SK-N-SH treated with all-trans-retinoic acid at 6 μM for 48 hours (cell line): ENCODE data around the gene ASTN2.

Source experiments
- ATAC-seq: fragments of 200-7000 bp; cut with Tn5 transposase; 3 replicates; pipeline ENCODE4 v1.9.1; 2020; ENCODE audit warnings: mild to moderate bottlenecking, moderate library complexity
- ARNTL ChIP-seq: fragments of 450-650 bp; formaldehyde crosslinking; IDR thresholded peaks from 2 replicates; pipeline ENCODE4 v1.5.0; 2020; ENCODE audit warnings: low read depth, mild to moderate bottlenecking, moderate library complexity, borderline replicate concordance
- CREB5 ChIP-seq: fragments of 250-450 bp; sonication (Bioruptor Pico); IDR thresholded peaks from 2 replicates; pipeline ENCODE4 v1.5.1; 2020; ENCODE audit warnings: low read depth, mild to moderate bottlenecking, moderate library complexity
- CSDC2 ChIP-seq: fragments of 250-450 bp; sonication (Bioruptor Pico); IDR thresholded peaks from 2 replicates; pipeline ENCODE4 v1.5.0; 2020; ENCODE audit warnings: mild to moderate bottlenecking, moderate library complexity
- ESRRG ChIP-seq: fragments of 250-450 bp; sonication (Bioruptor Pico); IDR thresholded peaks from 2 replicates; pipeline ENCODE4 v1.6.1; 2021; ENCODE audit warnings: mild to moderate bottlenecking
- GLIS3 ChIP-seq: fragments of 250-450 bp; sonication (Bioruptor Pico); IDR thresholded peaks from 2 replicates; pipeline ENCODE4 v1.5.0; 2020; ENCODE audit warnings: mild to moderate bottlenecking, moderate library complexity
- ISL1 ChIP-seq: fragments of 250-450 bp; sonication (Bioruptor Pico); IDR thresholded peaks from 2 replicates; pipeline ENCODE4 v2.1.2; 2022; ENCODE audit warnings: mild to moderate bottlenecking, moderate library complexity
- OSR1 ChIP-seq: fragments of 250-450 bp; sonication (Bioruptor Pico); IDR thresholded peaks from 2 replicates; pipeline ENCODE4 v1.8.0; 2022; ENCODE audit warnings: moderate library complexity, mild to moderate bottlenecking, inconsistent platforms
- POU6F1 ChIP-seq: fragments of 250-450 bp; sonication (Bioruptor Pico); IDR thresholded peaks from 2 replicates; pipeline ENCODE4 v1.8.0; 2021; ENCODE audit warnings: low read depth, mild to moderate bottlenecking, moderate library complexity, borderline replicate concordance
- PPARA ChIP-seq: fragments of 250-450 bp; sonication (Bioruptor Pico); IDR thresholded peaks from 2 replicates; pipeline ENCODE4 v1.5.0; 2020; ENCODE audit warnings: mild to moderate bottlenecking, borderline replicate concordance
- SNAI2 ChIP-seq: fragments of 250-450 bp; sonication (Bioruptor Pico); IDR thresholded peaks from 2 replicates; pipeline ENCODE4 v1.5.0; 2020; ENCODE audit warnings: mild to moderate bottlenecking, moderate library complexity
- TCF4 ChIP-seq: fragments of 250-450 bp; sonication (Bioruptor Pico); IDR thresholded peaks from 2 replicates; pipeline ENCODE4 v1.8.0; 2021; ENCODE audit warnings: mild to moderate bottlenecking, moderate library complexity, borderline replicate concordance
- TOX ChIP-seq: fragments of 250-450 bp; sonication (Bioruptor Pico); IDR thresholded peaks from 2 replicates; pipeline ENCODE4 v1.8.0; 2021; ENCODE audit warnings: mild to moderate bottlenecking, moderate library complexity, borderline replicate concordance
- ZC3H10 ChIP-seq: fragments of 250-450 bp; sonication (Bioruptor Pico); IDR thresholded peaks from 2 replicates; pipeline ENCODE4 v1.5.1; 2021; ENCODE audit warnings: mild to moderate bottlenecking, moderate library complexity
- ZFP3 ChIP-seq: fragments of 250-450 bp; sonication (Bioruptor Pico); IDR thresholded peaks from 2 replicates; pipeline ENCODE4 v1.5.0; 2020; ENCODE audit warnings: mild to moderate bottlenecking, moderate library complexity
- ZFP30 ChIP-seq: fragments of 450-650 bp; formaldehyde crosslinking; IDR thresholded peaks from 2 replicates; pipeline ENCODE4 v1.5.0; 2022; ENCODE audit warnings: mild to moderate bottlenecking, moderate library complexity
- ZNF70 ChIP-seq: fragments of 450-650 bp; formaldehyde crosslinking; IDR thresholded peaks from 2 replicates; pipeline ENCODE4 v1.5.0; 2020; ENCODE audit warnings: mild to moderate bottlenecking, moderate library complexity
- ZNF8 ChIP-seq: fragments of 450-650 bp; formaldehyde crosslinking; IDR thresholded peaks from 2 replicates; pipeline ENCODE4 v1.5.0; 2020; ENCODE audit warnings: mild to moderate bottlenecking, moderate library complexity
- TF ChIP-seq, protein P1 (sequence below): fragments of 250-450 bp; sonication (Bioruptor Pico); IDR thresholded peaks from 2 replicates; pipeline ENCODE4 v1.5.0; 2020; ENCODE audit warnings: mild to moderate bottlenecking, moderate library complexity
- TF ChIP-seq, protein P2 (sequence below): fragments of 250-450 bp; sonication (Bioruptor Pico); IDR thresholded peaks from 2 replicates; pipeline ENCODE4 v1.8.0; 2020; ENCODE audit warnings: mild to moderate bottlenecking, moderate library complexity, borderline replicate concordance
- TF ChIP-seq, protein P3 (sequence below): fragments of 250-450 bp; sonication (Bioruptor Pico); IDR thresholded peaks from 2 replicates; pipeline ENCODE4 v1.5.1; 2021; ENCODE audit warnings: mild to moderate bottlenecking, moderate library complexity

ASTN2 gene

DNA sequence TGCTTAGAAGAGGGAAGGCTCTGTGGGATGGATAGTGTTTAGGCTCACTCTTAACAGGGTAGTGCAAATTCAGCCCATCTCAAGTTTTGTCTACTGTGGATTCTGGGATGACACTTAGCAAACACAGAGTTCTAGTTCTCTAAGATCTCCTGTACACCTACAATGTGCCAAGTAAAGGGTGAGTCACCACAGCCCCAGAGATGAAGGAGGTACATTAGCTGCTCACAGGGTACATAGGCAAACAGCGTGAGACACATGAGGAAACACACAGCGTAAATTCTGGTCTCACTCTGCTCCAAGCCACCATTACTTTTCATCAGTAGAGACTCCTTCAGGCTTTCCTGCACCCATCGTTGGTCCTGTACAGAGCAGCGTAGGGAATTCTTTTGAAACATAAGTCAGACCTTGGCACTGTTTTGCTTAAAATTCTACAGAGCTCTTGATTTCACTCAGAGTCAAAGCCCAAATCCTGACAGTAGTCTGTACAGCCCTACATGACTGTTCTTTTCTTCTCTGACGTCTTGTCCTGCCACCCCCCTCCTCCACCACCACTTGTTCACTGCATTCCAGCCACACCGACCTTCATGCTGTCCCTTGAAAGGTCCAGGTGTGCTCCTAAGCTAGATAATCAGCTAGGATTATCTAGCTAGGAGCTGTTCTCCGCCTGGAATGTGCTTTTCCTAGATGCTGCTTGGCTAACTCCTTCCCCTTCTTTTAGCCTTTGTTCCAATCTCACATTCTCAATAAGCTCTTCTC, 8.7 kb downstream of the ASTN2 start (continued):
- TF ChIP-seq, protein P1, sequence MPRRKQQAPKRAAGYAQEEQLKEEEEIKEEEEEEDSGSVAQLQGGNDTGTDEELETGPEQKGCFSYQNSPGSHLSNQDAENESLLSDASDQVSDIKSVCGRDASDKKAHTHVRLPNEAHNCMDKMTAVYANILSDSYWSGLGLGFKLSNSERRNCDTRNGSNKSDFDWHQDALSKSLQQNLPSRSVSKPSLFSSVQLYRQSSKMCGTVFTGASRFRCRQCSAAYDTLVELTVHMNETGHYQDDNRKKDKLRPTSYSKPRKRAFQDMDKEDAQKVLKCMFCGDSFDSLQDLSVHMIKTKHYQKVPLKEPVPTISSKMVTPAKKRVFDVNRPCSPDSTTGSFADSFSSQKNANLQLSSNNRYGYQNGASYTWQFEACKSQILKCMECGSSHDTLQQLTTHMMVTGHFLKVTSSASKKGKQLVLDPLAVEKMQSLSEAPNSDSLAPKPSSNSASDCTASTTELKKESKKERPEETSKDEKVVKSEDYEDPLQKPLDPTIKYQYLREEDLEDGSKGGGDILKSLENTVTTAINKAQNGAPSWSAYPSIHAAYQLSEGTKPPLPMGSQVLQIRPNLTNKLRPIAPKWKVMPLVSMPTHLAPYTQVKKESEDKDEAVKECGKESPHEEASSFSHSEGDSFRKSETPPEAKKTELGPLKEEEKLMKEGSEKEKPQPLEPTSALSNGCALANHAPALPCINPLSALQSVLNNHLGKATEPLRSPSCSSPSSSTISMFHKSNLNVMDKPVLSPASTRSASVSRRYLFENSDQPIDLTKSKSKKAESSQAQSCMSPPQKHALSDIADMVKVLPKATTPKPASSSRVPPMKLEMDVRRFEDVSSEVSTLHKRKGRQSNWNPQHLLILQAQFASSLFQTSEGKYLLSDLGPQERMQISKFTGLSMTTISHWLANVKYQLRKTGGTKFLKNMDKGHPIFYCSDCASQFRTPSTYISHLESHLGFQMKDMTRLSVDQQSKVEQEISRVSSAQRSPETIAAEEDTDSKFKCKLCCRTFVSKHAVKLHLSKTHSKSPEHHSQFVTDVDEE (CRISPR knock-in tag) = no peak
- TF ChIP-seq OSR1 (CRISPR knock-in tag) (no peak), ZC3H10 (CRISPR knock-in tag) (no peak), CSDC2 (CRISPR knock-in tag) (no peak), GLIS3 (no peak), ZFP3 (CRISPR knock-in tag) (no peak)

DNA sequence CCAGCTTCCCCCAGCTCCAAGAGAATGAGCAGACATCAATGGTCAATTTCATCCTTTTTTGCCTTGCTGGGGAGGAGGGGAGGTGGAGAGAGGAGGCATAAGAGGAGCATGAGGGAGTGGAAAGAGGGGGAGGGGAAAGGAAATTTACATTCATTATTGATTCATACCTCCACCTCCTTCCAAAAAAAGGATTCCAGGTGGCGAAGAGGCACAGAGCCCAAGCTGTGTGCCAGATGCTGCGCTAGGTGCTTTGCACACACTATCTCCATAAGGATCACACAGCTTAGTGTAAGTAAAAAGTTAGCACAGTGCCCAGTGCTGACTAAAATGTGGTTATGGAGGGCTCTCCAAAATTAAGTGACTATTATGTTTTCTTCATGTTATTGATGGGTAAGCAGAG, 11.0 kb downstream of the ASTN2 start:
- ATAC-seq = no peak; the same call in 2 of the 3 replicates
- TF ChIP-seq OSR1 (CRISPR knock-in tag) = no peak

DNA sequence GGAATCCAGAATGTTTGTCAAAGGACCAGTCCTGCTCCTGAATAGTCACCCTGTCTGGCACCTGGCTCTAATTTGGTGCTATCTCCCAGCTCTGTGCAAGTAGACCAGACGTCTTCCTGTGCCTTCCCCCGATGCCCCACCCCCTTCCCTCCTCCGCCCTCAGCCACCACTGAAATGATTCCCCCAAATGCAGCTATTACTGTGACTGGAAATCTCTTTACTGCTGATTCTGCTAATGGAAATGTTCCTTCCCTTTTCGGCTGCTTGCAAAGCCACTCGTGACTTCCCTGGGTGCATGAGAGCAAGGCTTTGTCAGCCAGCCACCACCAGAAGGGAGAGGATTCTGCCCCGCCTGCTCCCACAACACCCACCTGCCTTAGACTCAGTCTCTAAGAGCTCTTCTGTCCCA, 11.4 kb downstream of the ASTN2 start:
- TF ChIP-seq PPARA = no peak
- TF ChIP-seq, protein P1 (CRISPR knock-in tag) = no peak
- TF ChIP-seq ZFP3 (CRISPR knock-in tag) = no peak
- TF ChIP-seq ESRRG (CRISPR knock-in tag) = no peak
- TF ChIP-seq OSR1 (CRISPR knock-in tag) = no peak
- TF ChIP-seq, all 23 proteins: peak for 0
- ATAC-seq = peak; percentile 48; the same call in 1 of the 3 replicates

- ATAC-seq = no peak
- TF ChIP-seq, protein P2, sequence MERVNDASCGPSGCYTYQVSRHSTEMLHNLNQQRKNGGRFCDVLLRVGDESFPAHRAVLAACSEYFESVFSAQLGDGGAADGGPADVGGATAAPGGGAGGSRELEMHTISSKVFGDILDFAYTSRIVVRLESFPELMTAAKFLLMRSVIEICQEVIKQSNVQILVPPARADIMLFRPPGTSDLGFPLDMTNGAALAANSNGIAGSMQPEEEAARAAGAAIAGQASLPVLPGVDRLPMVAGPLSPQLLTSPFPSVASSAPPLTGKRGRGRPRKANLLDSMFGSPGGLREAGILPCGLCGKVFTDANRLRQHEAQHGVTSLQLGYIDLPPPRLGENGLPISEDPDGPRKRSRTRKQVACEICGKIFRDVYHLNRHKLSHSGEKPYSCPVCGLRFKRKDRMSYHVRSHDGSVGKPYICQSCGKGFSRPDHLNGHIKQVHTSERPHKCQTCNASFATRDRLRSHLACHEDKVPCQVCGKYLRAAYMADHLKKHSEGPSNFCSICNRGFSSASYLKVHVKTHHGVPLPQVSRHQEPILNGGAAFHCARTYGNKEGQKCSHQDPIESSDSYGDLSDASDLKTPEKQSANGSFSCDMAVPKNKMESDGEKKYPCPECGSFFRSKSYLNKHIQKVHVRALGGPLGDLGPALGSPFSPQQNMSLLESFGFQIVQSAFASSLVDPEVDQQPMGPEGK (CRISPR knock-in tag) = no peak
- TF ChIP-seq, protein P1 (CRISPR knock-in tag) = no peak
- TF ChIP-seq ISL1 (CRISPR knock-in tag) = no peak
- TF ChIP-seq POU6F1 = no peak
- no peak for TF ChIP-seq GLIS3
- TF ChIP-seq PPARA = no peak
- no peak for TF ChIP-seq ZFP30 (CRISPR knock-in tag)
- no peak for TF ChIP-seq CSDC2 (CRISPR knock-in tag)
- TF ChIP-seq TOX (CRISPR knock-in tag) = no peak
- no peak for TF ChIP-seq CREB5 (CRISPR knock-in tag)
- TF ChIP-seq ZNF70 (CRISPR knock-in tag) = no peak
- no peak for TF ChIP-seq ESRRG (CRISPR knock-in tag)
- no peak for TF ChIP-seq ARNTL
- no peak for TF ChIP-seq SNAI2 (CRISPR knock-in tag)
- TF ChIP-seq ZNF8 (CRISPR knock-in tag) = no peak
- TF ChIP-seq, protein P3, sequence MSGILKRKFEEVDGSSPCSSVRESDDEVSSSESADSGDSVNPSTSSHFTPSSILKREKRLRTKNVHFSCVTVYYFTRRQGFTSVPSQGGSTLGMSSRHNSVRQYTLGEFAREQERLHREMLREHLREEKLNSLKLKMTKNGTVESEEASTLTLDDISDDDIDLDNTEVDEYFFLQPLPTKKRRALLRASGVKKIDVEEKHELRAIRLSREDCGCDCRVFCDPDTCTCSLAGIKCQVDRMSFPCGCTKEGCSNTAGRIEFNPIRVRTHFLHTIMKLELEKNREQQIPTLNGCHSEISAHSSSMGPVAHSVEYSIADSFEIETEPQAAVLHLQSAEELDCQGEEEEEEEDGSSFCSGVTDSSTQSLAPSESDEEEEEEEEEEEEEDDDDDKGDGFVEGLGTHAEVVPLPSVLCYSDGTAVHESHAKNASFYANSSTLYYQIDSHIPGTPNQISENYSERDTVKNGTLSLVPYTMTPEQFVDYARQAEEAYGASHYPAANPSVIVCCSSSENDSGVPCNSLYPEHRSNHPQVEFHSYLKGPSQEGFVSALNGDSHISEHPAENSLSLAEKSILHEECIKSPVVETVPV (CRISPR knock-in tag) = no peak
- no peak for TF ChIP-seq ZFP3 (CRISPR knock-in tag)
- no peak for TF ChIP-seq TCF4 (CRISPR knock-in tag)
Measured at GRCh38 chr9:117400171-117400570, 14.7 kb downstream of the ASTN2 start.
